ENCODE measurements around the gene CTU1.

The CTU1 gene

GRCh38 chr19:51123802-51124201, 15.6 kb upstream of the CTU1 start:
- H3K9me3 ChIP-seq (ENCODE audit: control insufficient read depth in 5 of 5, low read length in 5 of 5), result no peaks in the 10 kb centered on the region
- H3K4me3 ChIP-seq (ENCODE audit: low read depth in 1 of 5, low read length in 5 of 5), result peak overlapping the region in 1 of 5 donors; percentile 2
- no peak overlapping the region for H3K27ac ChIP-seq (ENCODE audit: low read depth, low read length)
- H3K27me3 ChIP-seq (ENCODE audit: control insufficient read depth in 5 of 5, insufficient read depth in 4 of 5, low read length in 5 of 5), result peaks cover 0 to 12% (median 4%) of the 10 kb centered on the region in 5 donors
- H3K36me3 ChIP-seq (ENCODE audit: control insufficient read depth in 5 of 5, insufficient read depth in 5 of 5, low read length in 5 of 5), result no peaks in the 10 kb centered on the region
- no peak overlapping the region for H3K9ac ChIP-seq (ENCODE audit: low read length in 5 of 5)
- peaks cover 0 to 79% (median 30%) of the 10 kb centered on the region in 5 donors for H3K4me1 ChIP-seq (ENCODE audit: control insufficient read depth in 5 of 5, insufficient read depth in 5 of 5, low read length in 5 of 5)

- H3K27ac ChIP-seq (ENCODE audit: low read depth, low read length), result no peak overlapping the region
- H3K4me1 ChIP-seq (ENCODE audit: control insufficient read depth in 5 of 5, insufficient read depth in 5 of 5, low read length in 5 of 5), result peaks cover 0 to 75% (median 26%) of the 10 kb centered on the region in 5 donors
- no peak overlapping the region for H3K9ac ChIP-seq (ENCODE audit: low read length in 5 of 5)
- H3K4me3 ChIP-seq (ENCODE audit: low read depth in 1 of 5, low read length in 5 of 5), result no peak overlapping the region
- H3K36me3 ChIP-seq (ENCODE audit: control insufficient read depth in 5 of 5, insufficient read depth in 5 of 5, low read length in 5 of 5), result no peaks in the 10 kb centered on the region
- no peaks in the 10 kb centered on the region for H3K9me3 ChIP-seq (ENCODE audit: control insufficient read depth in 5 of 5, low read length in 5 of 5)
- peaks cover 0 to 12% (median 4%) of the 10 kb centered on the region in 5 donors for H3K27me3 ChIP-seq (ENCODE audit: control insufficient read depth in 5 of 5, insufficient read depth in 4 of 5, low read length in 5 of 5)
Observed at GRCh38 chr19:51123381-51123800, 15.2 kb upstream of the CTU1 start.

- H3K27ac ChIP-seq (ENCODE audit: low read depth, low read length), result no peak overlapping the region
- peak overlapping the region in 1 of 5 donors; percentile 48 for H3K9ac ChIP-seq (ENCODE audit: low read length in 5 of 5)
- peak overlapping the region in 2 of 5 donors; percentile 13 to 23 for H3K4me3 ChIP-seq (ENCODE audit: low read depth in 1 of 5, low read length in 5 of 5)
- no peaks in the 10 kb centered on the region for H3K36me3 ChIP-seq (ENCODE audit: control insufficient read depth in 5 of 5, insufficient read depth in 5 of 5, low read length in 5 of 5)
- peaks cover 0 to 67% (median 22%) of the 10 kb centered on the region in 5 donors for H3K4me1 ChIP-seq (ENCODE audit: control insufficient read depth in 5 of 5, insufficient read depth in 5 of 5, low read length in 5 of 5)
- H3K9me3 ChIP-seq (ENCODE audit: control insufficient read depth in 5 of 5, low read length in 5 of 5), result no peaks in the 10 kb centered on the region
- peaks cover 0 to 12% (median 4%) of the 10 kb centered on the region in 5 donors for H3K27me3 ChIP-seq (ENCODE audit: control insufficient read depth in 5 of 5, insufficient read depth in 4 of 5, low read length in 5 of 5)
Observed at GRCh38 chr19:51122112-51122981, 14.1 kb upstream of the CTU1 start.

- Histone ChIP-seq H3K4me1 (ENCODE audit: control insufficient read depth in 5 of 5, insufficient read depth in 5 of 5, low read length in 5 of 5) (peaks cover 0 to 57% (median 16%) of the 10 kb centered on the region in 5 donors), H3K27me3 (ENCODE audit: control insufficient read depth in 5 of 5, insufficient read depth in 4 of 5, low read length in 5 of 5) (peaks cover 0 to 17% (median 4%) of the 10 kb centered on the region in 5 donors), H3K9me3 (ENCODE audit: control insufficient read depth in 5 of 5, low read length in 5 of 5) (no peaks in the 10 kb centered on the region), H3K27ac (ENCODE audit: low read depth, low read length) (no peak overlapping the region), H3K36me3 (ENCODE audit: control insufficient read depth in 5 of 5, insufficient read depth in 5 of 5, low read length in 5 of 5) (no peaks in the 10 kb centered on the region), H3K9ac (ENCODE audit: low read length in 5 of 5) (no peak overlapping the region), H3K4me3 (ENCODE audit: low read depth in 1 of 5, low read length in 5 of 5) (no peak overlapping the region)
Observed at GRCh38 chr19:51121257-51121656, 13.0 kb upstream of the CTU1 start.

GRCh38 chr19:51120160-51120559, 12.0 kb upstream of the CTU1 start:
- no peaks in the 10 kb centered on the region for H3K9me3 ChIP-seq (ENCODE audit: control insufficient read depth in 5 of 5, low read length in 5 of 5)
- H3K4me1 ChIP-seq (ENCODE audit: control insufficient read depth in 5 of 5, insufficient read depth in 5 of 5, low read length in 5 of 5), result peaks cover 0 to 47% (median 16%) of the 10 kb centered on the region in 5 donors
- H3K27me3 ChIP-seq (ENCODE audit: control insufficient read depth in 5 of 5, insufficient read depth in 4 of 5, low read length in 5 of 5), result peaks cover 0 to 20% (median 7%) of the 10 kb centered on the region in 5 donors
- no peak overlapping the region for H3K9ac ChIP-seq (ENCODE audit: low read length in 5 of 5)
- no peak overlapping the region for H3K4me3 ChIP-seq (ENCODE audit: low read depth in 1 of 5, low read length in 5 of 5)
- H3K36me3 ChIP-seq (ENCODE audit: control insufficient read depth in 5 of 5, insufficient read depth in 5 of 5, low read length in 5 of 5), result no peaks in the 10 kb centered on the region
- no peak overlapping the region for H3K27ac ChIP-seq (ENCODE audit: low read depth, low read length)

- no peaks in the 10 kb centered on the region for H3K9me3 ChIP-seq (ENCODE audit: control insufficient read depth in 5 of 5, low read length in 5 of 5)
- peaks cover 0 to 16% (median 4%) of the 10 kb centered on the region in 5 donors for H3K27me3 ChIP-seq (ENCODE audit: control insufficient read depth in 5 of 5, insufficient read depth in 4 of 5, low read length in 5 of 5)
- peaks cover 0 to 42% (median 16%) of the 10 kb centered on the region in 5 donors for H3K4me1 ChIP-seq (ENCODE audit: control insufficient read depth in 5 of 5, insufficient read depth in 5 of 5, low read length in 5 of 5)
- H3K36me3 ChIP-seq (ENCODE audit: control insufficient read depth in 5 of 5, insufficient read depth in 5 of 5, low read length in 5 of 5), result no peaks in the 10 kb centered on the region
- no peak overlapping the region for H3K4me3 ChIP-seq (ENCODE audit: low read depth in 1 of 5, low read length in 5 of 5)
- H3K9ac ChIP-seq (ENCODE audit: low read length in 5 of 5), result no peak overlapping the region
- no peak overlapping the region for H3K27ac ChIP-seq (ENCODE audit: low read depth, low read length)
Observed at GRCh38 chr19:51119611-51120010, 11.4 kb upstream of the CTU1 start.

- no peaks in the 10 kb centered on the region for H3K36me3 ChIP-seq (ENCODE audit: control insufficient read depth in 5 of 5, insufficient read depth in 5 of 5, low read length in 5 of 5)
- H3K4me1 ChIP-seq (ENCODE audit: control insufficient read depth in 5 of 5, insufficient read depth in 5 of 5, low read length in 5 of 5), result peaks cover 0 to 38% (median 13%) of the 10 kb centered on the region in 5 donors
- H3K9ac ChIP-seq (ENCODE audit: low read length in 5 of 5), result no peak overlapping the region
- no peak overlapping the region for H3K4me3 ChIP-seq (ENCODE audit: low read depth in 1 of 5, low read length in 5 of 5)
- no peak overlapping the region for H3K27ac ChIP-seq (ENCODE audit: low read depth, low read length)
- H3K27me3 ChIP-seq (ENCODE audit: control insufficient read depth in 5 of 5, insufficient read depth in 4 of 5, low read length in 5 of 5), result peaks cover 0 to 16% (median 2%) of the 10 kb centered on the region in 5 donors
- H3K9me3 ChIP-seq (ENCODE audit: control insufficient read depth in 5 of 5, low read length in 5 of 5), result no peaks in the 10 kb centered on the region
Observed at GRCh38 chr19:51119101-51119500, 10.9 kb upstream of the CTU1 start.

- no peak overlapping the region for H3K4me3 ChIP-seq (ENCODE audit: low read depth in 1 of 5, low read length in 5 of 5)
- H3K9me3 ChIP-seq (ENCODE audit: control insufficient read depth in 5 of 5, low read length in 5 of 5), result no peaks in the 10 kb centered on the region
- no peak overlapping the region for H3K9ac ChIP-seq (ENCODE audit: low read length in 5 of 5)
- H3K4me1 ChIP-seq (ENCODE audit: control insufficient read depth in 5 of 5, insufficient read depth in 5 of 5, low read length in 5 of 5), result peaks cover 0 to 20% (median 3%) of the 10 kb centered on the region in 5 donors
- no peak overlapping the region for H3K27ac ChIP-seq (ENCODE audit: low read depth, low read length)
- H3K36me3 ChIP-seq (ENCODE audit: control insufficient read depth in 5 of 5, insufficient read depth in 5 of 5, low read length in 5 of 5), result no peaks in the 10 kb centered on the region
- peaks cover 0 to 8% (median 0%) of the 10 kb centered on the region in 5 donors for H3K27me3 ChIP-seq (ENCODE audit: control insufficient read depth in 5 of 5, insufficient read depth in 4 of 5, low read length in 5 of 5)
Observed at GRCh38 chr19:51116736-51117286, 8.6 kb upstream of the CTU1 start.

- Histone ChIP-seq H3K9ac (ENCODE audit: low read length in 5 of 5) (no peak overlapping the region), H3K27me3 (ENCODE audit: control insufficient read depth in 5 of 5, insufficient read depth in 4 of 5, low read length in 5 of 5) (peaks cover 0 to 8% (median 0%) of the 10 kb centered on the region in 5 donors), H3K27ac (ENCODE audit: low read depth, low read length) (no peak overlapping the region), H3K36me3 (ENCODE audit: control insufficient read depth in 5 of 5, insufficient read depth in 5 of 5, low read length in 5 of 5) (no peaks in the 10 kb centered on the region), H3K9me3 (ENCODE audit: control insufficient read depth in 5 of 5, low read length in 5 of 5) (no peaks in the 10 kb centered on the region), H3K4me1 (ENCODE audit: control insufficient read depth in 5 of 5, insufficient read depth in 5 of 5, low read length in 5 of 5) (no peaks in the 10 kb centered on the region), H3K4me3 (ENCODE audit: low read depth in 1 of 5, low read length in 5 of 5) (no peak overlapping the region)
Observed at GRCh38 chr19:51114087-51114729, 6.0 kb upstream of the CTU1 start.

GRCh38 chr19:51111606-51112005, 3.4 kb upstream of the CTU1 start:
- H3K4me1 ChIP-seq (ENCODE audit: control insufficient read depth in 5 of 5, insufficient read depth in 5 of 5, low read length in 5 of 5), result peaks cover 3 to 21% (median 18%) of the 10 kb centered on the region in 5 donors
- H3K4me3 ChIP-seq (ENCODE audit: low read depth in 1 of 5, low read length in 5 of 5), result no peak overlapping the region
- peaks cover 0 to 4% (median 0%) of the 10 kb centered on the region in 5 donors for H3K27me3 ChIP-seq (ENCODE audit: control insufficient read depth in 5 of 5, insufficient read depth in 4 of 5, low read length in 5 of 5)
- H3K27ac ChIP-seq (ENCODE audit: low read depth, low read length), result no peak overlapping the region
- no peaks in the 10 kb centered on the region for H3K9me3 ChIP-seq (ENCODE audit: control insufficient read depth in 5 of 5, low read length in 5 of 5)
- no peaks in the 10 kb centered on the region for H3K36me3 ChIP-seq (ENCODE audit: control insufficient read depth in 5 of 5, insufficient read depth in 5 of 5, low read length in 5 of 5)
- H3K9ac ChIP-seq (ENCODE audit: low read length in 5 of 5), result no peak overlapping the region
